GM23248 (cell line): ENCODE measurements around the gene ZNG1A.
"Not testable (repeated sequence)": the region's sequence is repeated elsewhere in the genome, so short reads cannot be mapped to it uniquely, and the experiment has no call there.

Experiments
- EZH2 ChIP-seq: fragments of 200-600 bp; sonication (generic); IDR thresholded peaks from 2 replicates; pipeline ENCODE4 v1.6.1; 2018; ENCODE audit warnings: antibody characterized with exemption, mild to moderate bottlenecking; ENCODE audit not compliant: insufficient read depth, poor library complexity, severe bottlenecking
- EZH2phosphoT487 ChIP-seq: fragments of 200-600 bp; sonication (generic); IDR thresholded peaks from 2 replicates; pipeline ENCODE4 v1.6.1; 2018; ENCODE audit warnings: antibody characterized with exemption, moderate library complexity, mild to moderate bottlenecking, low read depth; ENCODE audit not compliant: insufficient read depth

- TF ChIP-seq EZH2, EZH2phosphoT487: not testable (repeated sequence)
Measured at GRCh38 chr9:76389-76788, 102.5 kb downstream of the ZNG1A start.
